OCI-LY7 (cell line): ENCODE data around the gene DNMT3A. TPM values are rescaled to one million over a fixed set of nuclear protein-coding genes. Genes with fewer than 3 reads are reported as not detected.

Experiments used
- BruUV-seq: library from RNA; stranded (reverse); fragments of 400-500 nt; replicated peaks from 2 replicates; lab custom pipeline; 2021; lab: Mats Ljungman, UMichigan
- CTCF ChIA-PET: fragments of 300-600 bp; sonication (Branson Sonifier 250); formaldehyde crosslinking; loops from one replicate; lab custom pipeline; 2022; ENCODE audit warnings: antibody characterized with exemption; ENCODE audit not compliant: unreplicated experiment; lab: Charles Lee
- POLR2A ChIA-PET: fragments of 300-600 bp; sonication (Branson Sonifier 250); formaldehyde crosslinking; loops from one replicate; lab custom pipeline; 2022; ENCODE audit warnings: antibody characterized with exemption; lab: Charles Lee
- DNase-seq: peaks from one replicate; pipeline ENCODE4 v3.0.0-alpha.2; 2015; ENCODE audit warnings: low spot score
- H2AFZ ChIP-seq: fragments of 200-600 bp; sonication (generic), shearing (Covaris generic); 2 replicates; pipeline ENCODE4 v1.6.1; 2014; ENCODE audit warnings: mild to moderate bottlenecking, antibody characterized with exemption, low read length, moderate library complexity
- H3K27ac ChIP-seq: fragments of 200-600 bp; sonication (generic); 2 replicates; pipeline ENCODE4 v1.5.1; 2014; ENCODE audit warnings: mixed run types, low read depth, mild to moderate bottlenecking, moderate library complexity, low read length, inconsistent platforms; ENCODE audit not compliant: poor library complexity, severe bottlenecking
- H3K36me3 ChIP-seq: fragments of 200-600 bp; sonication (generic); 2 replicates; pipeline ENCODE4 v1.6.1; 2014; ENCODE audit warnings: mild to moderate bottlenecking, antibody characterized with exemption, low read length, moderate library complexity, mixed read lengths; ENCODE audit not compliant: insufficient read depth
- H3K4me1 ChIP-seq: fragments of 200-600 bp; sonication (generic); 2 replicates; pipeline ENCODE4 v1.5.1; 2014; ENCODE audit warnings: mild to moderate bottlenecking, low read length; ENCODE audit not compliant: insufficient read depth, poor library complexity, severe bottlenecking
- H3K4me2 ChIP-seq: fragments of 200-600 bp; sonication (generic); 2 replicates; pipeline ENCODE4 v1.6.1; 2014; ENCODE audit warnings: mild to moderate bottlenecking, low read length
- H3K4me3 ChIP-seq: fragments of 200-600 bp; sonication (generic); 2 replicates; pipeline ENCODE4 v1.5.1; 2014; ENCODE audit warnings: mild to moderate bottlenecking, low read depth, low read length; ENCODE audit not compliant: poor library complexity, severe bottlenecking
- H3K79me2 ChIP-seq: fragments of 200-600 bp; sonication (generic); 2 replicates; pipeline ENCODE4 v1.6.1; 2016; ENCODE audit warnings: low read depth, mild to moderate bottlenecking, low read length, moderate library complexity, mixed read lengths; ENCODE audit not compliant: insufficient read depth
- H3K9me2 ChIP-seq: fragments of 200-600 bp; sonication (generic); 2 replicates; pipeline ENCODE4 v1.6.1; 2016; ENCODE audit warnings: mild to moderate bottlenecking, low read length, mixed read lengths; ENCODE audit not compliant: insufficient read depth
- H3K9me3 ChIP-seq: fragments of 200-600 bp; sonication (generic); 2 replicates; pipeline ENCODE4 v1.6.1; 2014; ENCODE audit warnings: mild to moderate bottlenecking, mixed run types, low read length, mixed read lengths
- H4K20me1 ChIP-seq: fragments of 200-600 bp; sonication (generic); 2 replicates; pipeline ENCODE4 v1.6.1; 2014; ENCODE audit warnings: mild to moderate bottlenecking, antibody characterized with exemption, low read length, moderate library complexity, mixed read lengths; ENCODE audit not compliant: insufficient read depth
- CTCF ChIP-seq: fragments of 200-600 bp; sonication (generic); conservative IDR thresholded peaks from 2 replicates; pipeline ENCODE4 v1.5.1; 2014; ENCODE audit warnings: mild to moderate bottlenecking, antibody characterized with exemption, low read length, moderate library complexity, mixed read lengths
- EZH2phosphoT487 ChIP-seq: fragments of 200-600 bp; sonication (generic); IDR thresholded peaks from 2 replicates; pipeline ENCODE4 v1.6.1; 2018; ENCODE audit warnings: low read depth, borderline replicate concordance, mild to moderate bottlenecking, mixed run types, antibody characterized with exemption, low read length, moderate library complexity, mixed read lengths
- intact Hi-C: fragments of 100-400 bp; cut with micrococcal nuclease; formaldehyde crosslinking; loops from one replicate; pipeline ENCODE4 v1.10.0; 2022; ENCODE audit not compliant: unreplicated experiment
- total RNA-seq, 2 experiments: library from RNA; depleted of rRNA in 1 of 2; stranded (reverse); fragments of >200 nt in 1 of 2; shearing (Covaris generic) in 1 of 2; gene quantifications; 2 replicates each; pipeline ENCODE4 v1.2.3, GENCODE V29; 2014 to 2022

The DNMT3A gene
- total RNA-seq, 2 experiments from 2014 or later, result 2.8 to 7.3 TPM

- Histone ChIP-seq H3K27ac (no peak overlapping the region), H3K4me1 (no peaks in the 10 kb centered on the region), H3K4me3 (no peak overlapping the region), H3K79me2 (no peaks in the 10 kb centered on the region), H3K9me3 (no peaks in the 10 kb centered on the region), H3K9me2 (no peaks in the 10 kb centered on the region), H3K4me2 (no peak overlapping the region), H4K20me1 (no peaks in the 10 kb centered on the region), H2AFZ (no peak overlapping the region), H3K36me3 (no peaks in the 10 kb centered on the region)
- DNase-seq, result no peak
- CTCF ChIA-PET, result no interaction called here
- POLR2A ChIA-PET, result no interaction called here
- TF ChIP-seq EZH2phosphoT487, result no peak
- no peak for TF ChIP-seq CTCF
- intact Hi-C loops, result no loop called here
- no TSS peak for BruUV-seq
Measured at GRCh38 chr2:25240636-25241035, 101.1 kb downstream of the DNMT3A start.

- Histone ChIP-seq H2AFZ (no peak overlapping the region), H4K20me1 (no peaks in the 10 kb centered on the region), H3K9me2 (no peaks in the 10 kb centered on the region), H3K9me3 (no peaks in the 10 kb centered on the region), H3K4me3 (no peak overlapping the region), H3K36me3 (no peaks in the 10 kb centered on the region), H3K27ac (no peak overlapping the region), H3K79me2 (no peaks in the 10 kb centered on the region), H3K4me2 (no peak overlapping the region), H3K4me1 (no peaks in the 10 kb centered on the region)
- no TSS peak for BruUV-seq
- ChIA-PET POLR2A (interaction anchor here (0.5 kb wide), 1 partner anchor 888 kb away, joined by 3 read pairs; no protein-coding TSS in a partner anchor), CTCF (no interaction called here)
- intact Hi-C loops, result no loop called here
- DNase-seq, result no peak
- no peak for TF ChIP-seq CTCF
- no peak for TF ChIP-seq EZH2phosphoT487
Measured at GRCh38 chr2:25238920-25239319, 102.8 kb downstream of the DNMT3A start.

- TF ChIP-seq CTCF, result no peak
- no peak for TF ChIP-seq EZH2phosphoT487
- no peaks in the 10 kb centered on the region for H3K36me3 ChIP-seq
- no peaks in the 10 kb centered on the region for H3K4me1 ChIP-seq
- H3K4me2 ChIP-seq, result no peak overlapping the region
- H3K9me3 ChIP-seq, result no peaks in the 10 kb centered on the region
- H2AFZ ChIP-seq, result no peak overlapping the region
- H3K27ac ChIP-seq, result no peak overlapping the region
- CTCF ChIA-PET, result no interaction called here
- H3K79me2 ChIP-seq, result no peaks in the 10 kb centered on the region
- no peaks in the 10 kb centered on the region for H3K9me2 ChIP-seq
- BruUV-seq, result no TSS peak
- no peaks in the 10 kb centered on the region for H4K20me1 ChIP-seq
- POLR2A ChIA-PET, result interaction anchor here (0.5 kb wide), 1 partner anchor 1090 kb away, joined by 3 read pairs; no protein-coding TSS in a partner anchor
- intact Hi-C loops, result no loop called here
- DNase-seq, result no peak
- no peak overlapping the region for H3K4me3 ChIP-seq
Measured at GRCh38 chr2:25237764-25238163, 104.0 kb downstream of the DNMT3A start.
